Activated CD4-positive, alpha-beta T cell treated with anti-CD3 and anti-CD28 coated beads for 36 hours (primary cell): ENCODE results near the gene TDRD5. TPM values are rescaled to one million over a fixed set of nuclear protein-coding genes. Genes with fewer than 3 reads are reported as not detected.
"Not testable (repeated sequence)": the region's sequence is repeated elsewhere in the genome, so short reads cannot be mapped to it uniquely, and the experiment has no call there.

Source experiments
- ATAC-seq: fragments of 200-7000 bp; cut with Tn5 transposase; one replicate; pipeline ENCODE4 v1.10.0; 2021; ENCODE audit warnings: mild to moderate bottlenecking, moderate library complexity
- CTCF ChIA-PET: fragments of 350-600 bp; sonication (Branson Sonifier 250); formaldehyde crosslinking; loops from one replicate; lab custom pipeline; 2021; ENCODE audit warnings: antibody characterized with exemption; lab: Charles Lee
- POLR2A ChIA-PET: fragments of 350-600 bp; sonication (Branson Sonifier 250); formaldehyde crosslinking; loops from one replicate; lab custom pipeline; 2021; ENCODE audit warnings: antibody characterized with exemption, inconsistent platforms; lab: Charles Lee
- DNase-seq: peaks from one replicate; pipeline ENCODE4 v3.0.0-alpha.2; 2020
- H3K27ac Mint-ChIP-seq: one replicate; pipeline ENCODE4 v1.8.0; 2021; ENCODE audit warnings: mixed read lengths
- H3K27me3 Mint-ChIP-seq: one replicate; pipeline ENCODE4 v1.8.0; 2021; ENCODE audit warnings: mixed read lengths
- H3K36me3 Mint-ChIP-seq: one replicate; pipeline ENCODE4 v1.8.0; 2021; ENCODE audit warnings: low read depth, mixed read lengths
- H3K4me1 Mint-ChIP-seq: one replicate; pipeline ENCODE4 v1.8.0; 2021; ENCODE audit warnings: mixed read lengths
- H3K4me3 Mint-ChIP-seq: one replicate; pipeline ENCODE4 v1.8.0; 2021; ENCODE audit warnings: mild to moderate bottlenecking, moderate library complexity, mixed read lengths
- H3K9me3 Mint-ChIP-seq: one replicate; pipeline ENCODE4 v1.8.0; 2021; ENCODE audit warnings: low read depth, mixed read lengths
- intact Hi-C, 2 experiments: fragments of 100-400 bp; cut with DNase I in 1 of 2; cut with micrococcal nuclease in 1 of 2; formaldehyde crosslinking; loops; one replicate each; pipeline versions ENCODE4 v1.14.2 to v1.15.1; 2022 to 2024; cut with DNase I, micrococcal nuclease
- total RNA-seq, 2 experiments: library from RNA; stranded (reverse); gene quantifications; one replicate each; pipeline ENCODE4 v1.2.3, GENCODE V29; 2021

The TDRD5 gene
- total RNA-seq, 2 experiments from 2014 or later, result not detected

GRCh38 chr1:179630719-179631118, 39.1 kb downstream of the TDRD5 start:
- DNase-seq (no peak), ATAC-seq (no peak)
- ChIA-PET POLR2A (no interaction called here), CTCF (no interaction called here)
- H3K27me3 Mint-ChIP-seq, result peaks cover 4% of the 10 kb centered on the region
- no peaks in the 10 kb centered on the region for H3K9me3 Mint-ChIP-seq
- H3K4me1 Mint-ChIP-seq, result no peaks in the 10 kb centered on the region
- no peak overlapping the region for H3K4me3 Mint-ChIP-seq
- H3K36me3 Mint-ChIP-seq, result no peaks in the 10 kb centered on the region
- H3K27ac Mint-ChIP-seq, result no peak overlapping the region
- intact Hi-C loops, result no loop called here

GRCh38 chr1:179632868-179633267, 41.2 kb downstream of the TDRD5 start:
- no peaks in the 10 kb centered on the region for H3K9me3 Mint-ChIP-seq
- H3K27me3 Mint-ChIP-seq, result peaks cover 1% of the 10 kb centered on the region
- intact Hi-C loops, result no loop called here
- POLR2A ChIA-PET, result no interaction called here
- H3K36me3 Mint-ChIP-seq, result no peaks in the 10 kb centered on the region
- ATAC-seq (no peak), DNase-seq (no peak)
- H3K4me1 Mint-ChIP-seq, result no peaks in the 10 kb centered on the region
- CTCF ChIA-PET, result interaction anchor here (0.6 kb wide), 1 partner anchor 22 kb away, joined by 3 read pairs; no protein-coding TSS in a partner anchor
- no peak overlapping the region for H3K27ac Mint-ChIP-seq
- H3K4me3 Mint-ChIP-seq, result no peak overlapping the region

- intact Hi-C loops, result no loop called here
- CTCF ChIA-PET, result no interaction called here
Observed at GRCh38 chr1:179637211-179637860, 45.7 kb downstream of the TDRD5 start.

GRCh38 chr1:179661018-179661417, 69.4 kb downstream of the TDRD5 start:
- intact Hi-C loops, result no loop called here
- H3K36me3 Mint-ChIP-seq, result no peaks in the 10 kb centered on the region
- H3K4me1 Mint-ChIP-seq, result no peaks in the 10 kb centered on the region
- H3K27me3 Mint-ChIP-seq, result peaks cover 11% of the 10 kb centered on the region
- H3K27ac Mint-ChIP-seq, result no peak overlapping the region
- DNase-seq (no peak), ATAC-seq (no peak)
- ChIA-PET POLR2A (no interaction called here), CTCF (no interaction called here)
- no peak overlapping the region for H3K4me3 Mint-ChIP-seq
- peaks cover 5% of the 10 kb centered on the region for H3K9me3 Mint-ChIP-seq

More at GRCh38 chr1:179637211-179637860, 45.7 kb downstream of the TDRD5 start:
- no peak overlapping the region for H3K4me3 Mint-ChIP-seq
- no peak for DNase-seq
- no peaks in the 10 kb centered on the region for H3K36me3 Mint-ChIP-seq
- H3K27me3 Mint-ChIP-seq, result peaks cover 5% of the 10 kb centered on the region
- no peaks in the 10 kb centered on the region for H3K4me1 Mint-ChIP-seq
- ATAC-seq, result no peak
- H3K9me3 Mint-ChIP-seq, result no peaks in the 10 kb centered on the region
- no peak overlapping the region for H3K27ac Mint-ChIP-seq
- POLR2A ChIA-PET, result interaction anchor here (0.7 kb wide), 1 partner anchor 15 kb away, joined by 3 read pairs; no protein-coding TSS in a partner anchor

- no peak for DNase-seq
- Mint-ChIP-seq H3K36me3 (no peaks in the 10 kb centered on the region), H3K4me3 (no peak overlapping the region), H3K9me3 (peaks cover 5% of the 10 kb centered on the region), H3K4me1 (no peaks in the 10 kb centered on the region), H3K27ac (no peak overlapping the region), H3K27me3 (peaks cover 18% of the 10 kb centered on the region)
- intact Hi-C loops, result no loop called here
- no peak for ATAC-seq
- POLR2A ChIA-PET, result no interaction called here
- CTCF ChIA-PET, result interaction anchor here (0.7 to 2.3 kb wide), 2 partner anchors 17 to 151 kb away, joined by 3 to 7 read pairs; no protein-coding TSS in a partner anchor
Observed at GRCh38 chr1:179663810-179664209, 72.2 kb downstream of the TDRD5 start.

GRCh38 chr1:179677882-179678281, 86.2 kb downstream of the TDRD5 start:
- no peak overlapping the region for H3K27ac Mint-ChIP-seq
- no peaks in the 10 kb centered on the region for H3K36me3 Mint-ChIP-seq

GRCh38 chr1:179694530-179694929, 102.9 kb downstream of the TDRD5 start:
- peaks cover 20% of the 10 kb centered on the region for H3K27me3 Mint-ChIP-seq
- H3K4me3 Mint-ChIP-seq, POLR2A ChIA-PET, intact Hi-C loops, H3K9me3 Mint-ChIP-seq, ATAC-seq, H3K27ac Mint-ChIP-seq, H3K4me1 Mint-ChIP-seq, H3K36me3 Mint-ChIP-seq, DNase-seq: not testable (repeated sequence)
- CTCF ChIA-PET, result interaction anchor here (1.4 kb wide), 1 partner anchor 12 kb away, joined by 6 read pairs; no protein-coding TSS in a partner anchor

More at GRCh38 chr1:179677882-179678281, 86.2 kb downstream of the TDRD5 start:
- intact Hi-C loops, result no loop called here
- Mint-ChIP-seq H3K4me3 (no peak overlapping the region), H3K9me3 (peaks cover 3% of the 10 kb centered on the region), H3K4me1 (no peaks in the 10 kb centered on the region), H3K27me3 (peaks cover 21% of the 10 kb centered on the region)
- ChIA-PET CTCF (interaction anchor here (1.2 kb wide), 1 partner anchor 132 kb away, joined by 3 read pairs; no protein-coding TSS in a partner anchor), POLR2A (no interaction called here)
- ATAC-seq (no peak), DNase-seq (no peak)

- H3K36me3 Mint-ChIP-seq, result no peaks in the 10 kb centered on the region
- H3K27me3 Mint-ChIP-seq, result peaks cover 2% of the 10 kb centered on the region
- no peaks in the 10 kb centered on the region for H3K9me3 Mint-ChIP-seq
- H3K4me1 Mint-ChIP-seq, result peaks cover 2% of the 10 kb centered on the region
- ChIA-PET POLR2A (no interaction called here), CTCF (interaction anchor here (1.0 to 12.4 kb wide), 2 partner anchors 29 to 111 kb away, joined by 3 to 619 read pairs; no protein-coding TSS in a partner anchor)
- ATAC-seq (no peak), DNase-seq (no peak)
- intact Hi-C loops, result loop anchor here in 1 of 2 experiments (10.0 kb wide), 1 partner anchor 782 kb away; no protein-coding TSS in a partner anchor
- H3K4me3 Mint-ChIP-seq, result no peak overlapping the region
- no peak overlapping the region for H3K27ac Mint-ChIP-seq
Observed at GRCh38 chr1:179702946-179703539, 111.4 kb downstream of the TDRD5 start.

GRCh38 chr1:179706339-179706941, 114.8 kb downstream of the TDRD5 start:
- intact Hi-C loops, result loop anchor here (1.0 to 10.0 kb wide), 6 partner anchors 103 to 778 kb away; no protein-coding TSS in a partner anchor
- POLR2A ChIA-PET, result interaction anchor here (0.8 to 1.3 kb wide), 2 partner anchors 103 to 108 kb away, joined by 3 to 6 read pairs; no protein-coding TSS in a partner anchor
- Mint-ChIP-seq H3K9me3 (no peaks in the 10 kb centered on the region), H3K36me3 (no peaks in the 10 kb centered on the region), H3K4me1 (peaks cover 17% of the 10 kb centered on the region), H3K4me3 (no peak overlapping the region), H3K27me3 (no peaks in the 10 kb centered on the region), H3K27ac (peak overlapping the region; percentile 38)
- CTCF ChIA-PET, result interaction anchor here (0.5 to 12.4 kb wide), 49 partner anchors 9 to 520 kb away, joined by 3 to 619 read pairs (median 4); no protein-coding TSS in a partner anchor
- peak; percentile 79 for DNase-seq
- ATAC-seq, result peak; percentile 55

- ATAC-seq, result no peak
- intact Hi-C loops, result loop anchor here (5.0 to 10.0 kb wide), 2 partner anchors 470 to 777 kb away; no protein-coding TSS in a partner anchor
- Mint-ChIP-seq H3K27ac (no peak overlapping the region), H3K36me3 (no peaks in the 10 kb centered on the region), H3K27me3 (peaks cover 3% of the 10 kb centered on the region), H3K4me1 (peaks cover 17% of the 10 kb centered on the region), H3K9me3 (no peaks in the 10 kb centered on the region), H3K4me3 (no peak overlapping the region)
- DNase-seq, result no peak
- CTCF ChIA-PET, result interaction anchor here (1.4 to 12.4 kb wide), 4 partner anchors 15 to 106 kb away, joined by 4 to 619 read pairs (median 8); no protein-coding TSS in a partner anchor
- POLR2A ChIA-PET, result no interaction called here
Observed at GRCh38 chr1:179707406-179707805, 115.8 kb downstream of the TDRD5 start.
